ENCODE measurements around the gene PTPN5. TPM values are rescaled to one million over a fixed set of nuclear protein-coding genes. Genes with fewer than 3 reads are reported as not detected.

PTPN5 gene
- total and polyA plus RNA-seq, 7 donors = 0.22 to 1.4 (median 0.61) TPM

DNA sequence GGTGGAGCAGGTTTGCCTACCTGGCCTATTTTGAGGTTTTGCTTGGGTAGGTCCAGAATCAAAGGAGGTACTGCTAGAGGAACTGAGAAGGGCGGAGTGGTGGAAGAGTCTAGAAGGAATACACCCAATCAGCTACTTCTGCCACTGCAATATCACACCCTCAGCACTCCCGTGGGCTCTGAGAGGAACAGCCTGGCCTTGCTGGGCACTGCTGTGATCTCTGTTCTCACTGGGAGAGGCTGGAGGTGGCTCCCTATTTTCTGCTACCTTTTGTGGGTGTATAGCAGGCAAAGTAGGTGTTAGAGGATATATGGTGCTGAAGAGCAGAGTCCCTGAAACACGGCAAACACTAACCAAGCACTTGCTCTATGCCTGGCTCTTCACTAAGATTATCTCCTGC lies 40.7 kb downstream of the PTPN5 start:
- DNase-seq (no peak), ATAC-seq (no peak)
- Histone ChIP-seq H3K27me3 (ENCODE audit: insufficient read depth in 3 of 3, low read length in 2 of 3) (peaks cover 0 to 3% (median 2%) of the 10 kb centered on the region in 3 donors), H3K4me1 (no peaks in the 10 kb centered on the region), H3K27ac (no peak overlapping the region), H3K9me3 (no peaks in the 10 kb centered on the region), H3K4me3 (no peak overlapping the region), H3K36me3 (ENCODE audit: insufficient read depth in 1 of 2, low read depth in 1 of 2) (no peaks in the 10 kb centered on the region)
- intact Hi-C loops (cut with DNase I) = no loop called here
- no peak for TF ChIP-seq CTCF (IDR thresholded peaks at IDR 0.05)
- 68 to 75% (median 75%) methylated on average over 3 of the region's 3 CpGs for WGBS, 3 donors

DNA sequence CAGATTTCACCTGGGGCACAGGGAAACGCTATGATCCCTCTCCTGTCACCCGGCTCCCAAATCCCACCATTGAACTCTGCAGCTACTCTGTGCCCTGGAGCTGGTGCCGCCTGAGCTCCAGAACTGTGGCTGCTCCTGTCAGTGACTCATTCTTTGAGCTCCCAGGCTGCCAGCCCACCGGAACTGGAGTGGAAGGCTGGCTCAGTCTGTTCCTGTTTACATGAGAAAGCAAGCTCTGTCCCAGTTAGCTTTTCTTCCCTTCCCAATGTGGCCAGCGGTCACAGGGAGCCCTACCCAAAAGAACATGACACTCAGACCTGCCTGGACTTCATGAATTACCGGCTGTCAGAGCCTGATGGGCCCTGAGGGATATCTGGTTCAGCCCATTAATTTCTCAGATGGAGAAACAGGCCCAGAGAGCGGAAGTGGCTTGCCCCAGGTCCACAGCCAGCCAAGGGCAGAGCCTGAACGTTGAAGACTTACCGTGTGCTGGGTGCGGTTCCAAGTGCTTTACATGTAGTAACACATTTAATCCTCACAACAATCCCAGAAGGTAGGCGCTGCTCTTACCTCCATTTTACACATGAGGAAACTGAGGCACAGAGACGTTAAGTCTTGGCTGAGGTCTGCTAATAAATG lies 41.8 kb downstream of the PTPN5 start:
- intact Hi-C loops (cut with DNase I) = no loop called here
- H3K27ac ChIP-seq = no peak overlapping the region
- ATAC-seq (no peak), DNase-seq (no peak)
- H3K36me3 ChIP-seq (ENCODE audit: insufficient read depth in 1 of 2, low read depth in 1 of 2) = no peaks in the 10 kb centered on the region
- WGBS, 3 donors = 57 to 67% (median 61%) methylated on average over 12 of the region's 12 CpGs
- no peak overlapping the region for H3K4me3 ChIP-seq
- no peaks in the 10 kb centered on the region for H3K4me1 ChIP-seq
- TF ChIP-seq CTCF (IDR thresholded peaks at IDR 0.05) = no peak
- peaks cover 0 to 3% (median 2%) of the 10 kb centered on the region in 3 donors for H3K27me3 ChIP-seq (ENCODE audit: insufficient read depth in 3 of 3, low read length in 2 of 3)
- no peaks in the 10 kb centered on the region for H3K9me3 ChIP-seq

GRCh38 chr11:18748766-18749365 lies 42.7 kb downstream of the PTPN5 start:
- Histone ChIP-seq H3K4me3 (no peak overlapping the region), H3K36me3 (ENCODE audit: insufficient read depth in 1 of 2, low read depth in 1 of 2) (no peaks in the 10 kb centered on the region), H3K27me3 (ENCODE audit: insufficient read depth in 3 of 3, low read length in 2 of 3) (peaks cover 0 to 3% (median 2%) of the 10 kb centered on the region in 3 donors), H3K4me1 (no peaks in the 10 kb centered on the region), H3K9me3 (no peaks in the 10 kb centered on the region), H3K27ac (no peak overlapping the region)
- ATAC-seq (no peak), DNase-seq (no peak)
- TF ChIP-seq CTCF (IDR thresholded peaks at IDR 0.05) = no peak
- intact Hi-C loops (cut with DNase I) = no loop called here
- 70 to 79% (median 75%) methylated on average over 13 of the region's 13 CpGs for WGBS, 3 donors

GRCh38 chr11:18745251-18745650 lies 46.3 kb downstream of the PTPN5 start:
- no peaks in the 10 kb centered on the region for H3K4me1 ChIP-seq
- H3K9me3 ChIP-seq = no peaks in the 10 kb centered on the region
- no peak for TF ChIP-seq CTCF (IDR thresholded peaks at IDR 0.05)
- no peak overlapping the region for H3K4me3 ChIP-seq
- DNase-seq (no peak), ATAC-seq (no peak)
- H3K27ac ChIP-seq = no peak overlapping the region
- no peaks in the 10 kb centered on the region for H3K36me3 ChIP-seq (ENCODE audit: insufficient read depth in 1 of 2, low read depth in 1 of 2)
- no peaks in the 10 kb centered on the region for H3K27me3 ChIP-seq (ENCODE audit: insufficient read depth in 3 of 3, low read length in 2 of 3)
- WGBS, 3 donors = 70 to 79% (median 78%) methylated on average over 6 of the region's 6 CpGs
- intact Hi-C loops (cut with DNase I) = no loop called here

Data from psoas muscle (tissue), 8 donors.